SU-DHL-6 (cell line): ENCODE results near the gene CXCL10.

Experiments used
- H2AFZ ChIP-seq: fragments of 200-600 bp; sonication (generic); 2 replicates; pipeline ENCODE4 v1.6.1; 2014; ENCODE audit warnings: low read depth, mild to moderate bottlenecking, moderate library complexity, mixed read lengths, antibody characterized with exemption, low read length; ENCODE audit not compliant: severe bottlenecking
- H3F3A ChIP-seq: fragments of 200-600 bp; shearing (Covaris generic); 2 replicates; pipeline ENCODE4 v1.6.0; 2016; ENCODE audit warnings: antibody characterized with exemption, mild to moderate bottlenecking; ENCODE audit not compliant: insufficient read depth
- H3K27ac ChIP-seq: fragments of 200-600 bp; sonication (generic); 2 replicates; pipeline ENCODE4 v1.5.1; 2016; ENCODE audit warnings: low read depth, mild to moderate bottlenecking, low read length, moderate library complexity, mixed read lengths
- H3K27me3 ChIP-seq: fragments of 200-600 bp; sonication (generic), shearing (Covaris generic); 2 replicates; pipeline ENCODE4 v1.6.0; 2014; ENCODE audit warnings: mild to moderate bottlenecking, low read length
- H3K36me3 ChIP-seq: fragments of 200-600 bp; sonication (generic); 2 replicates; pipeline ENCODE4 v1.6.1; 2014; ENCODE audit warnings: mild to moderate bottlenecking, low read length, mixed read lengths
- H3K4me2 ChIP-seq: fragments of 300-600, 200-600 bp; shearing (Covaris generic), sonication (generic); 2 replicates; pipeline ENCODE4 v1.6.0; 2014; ENCODE audit warnings: low read length, low read depth, mild to moderate bottlenecking; ENCODE audit not compliant: poor library complexity, severe bottlenecking
- H3K4me3 ChIP-seq: fragments of 200-600 bp; sonication (generic); 2 replicates; pipeline ENCODE4 v1.5.1; 2014; ENCODE audit warnings: antibody characterized with exemption, low read length, mild to moderate bottlenecking, mixed read lengths; ENCODE audit not compliant: insufficient read depth, poor library complexity, severe bottlenecking
- H3K79me2 ChIP-seq: fragments of 200-600 bp; sonication (generic); 2 replicates; pipeline ENCODE4 v1.6.1; 2014; ENCODE audit warnings: mild to moderate bottlenecking, low read length, moderate library complexity; ENCODE audit not compliant: insufficient read depth
- H3K9ac ChIP-seq: fragments of 200-600 bp; sonication (generic); 2 replicates; pipeline ENCODE4 v1.7.0; 2014; ENCODE audit warnings: mild to moderate bottlenecking, low read length
- H3K9me2 ChIP-seq: fragments of 200-600 bp; sonication (generic); replicated peaks from 2 replicates; pipeline ENCODE4 v1.6.1; 2014; ENCODE audit warnings: low read length; ENCODE audit not compliant: insufficient read depth
- H3K9me3 ChIP-seq: fragments of 200-600 bp; sonication (generic); 2 replicates; pipeline ENCODE4 v1.6.1; 2014; ENCODE audit warnings: low read length, mixed read lengths; ENCODE audit not compliant: insufficient read depth
- H4K20me1 ChIP-seq: fragments of 200-600 bp; sonication (generic); 2 replicates; pipeline ENCODE4 v1.6.1; 2014; ENCODE audit warnings: low read depth, mild to moderate bottlenecking, antibody characterized with exemption, low read length, moderate library complexity, mixed read lengths
- CTCF ChIP-seq: fragments of 200-600 bp; sonication (generic); IDR thresholded peaks from one replicate; pipeline ENCODE4 v1.5.1; 2017; ENCODE audit warnings: antibody characterized with exemption, mild to moderate bottlenecking, low read length, moderate library complexity; ENCODE audit not compliant: insufficient read depth, poor library complexity, severe bottlenecking
- EZH2phosphoT487 ChIP-seq: fragments of 200-600 bp; sonication (generic), shearing (Covaris generic); conservative IDR thresholded peaks from 2 replicates; pipeline ENCODE4 v1.6.1; 2018; ENCODE audit warnings: mild to moderate bottlenecking, antibody characterized with exemption, low read length, moderate library complexity, mixed read lengths

CXCL10 gene

GRCh38 chr4:76059750-76060149 lies 36.5 kb upstream of the CXCL10 start:
- Histone ChIP-seq H3K9ac (no peak overlapping the region), H3K27ac (no peak overlapping the region), H2AFZ (no peak overlapping the region), H3K4me3 (no peak overlapping the region), H3K27me3 (no peaks in the 10 kb centered on the region), H3K9me3 (no peaks in the 10 kb centered on the region), H3F3A (no peaks in the 10 kb centered on the region), H4K20me1 (no peaks in the 10 kb centered on the region), H3K79me2 (no peaks in the 10 kb centered on the region), H3K4me2 (no peak overlapping the region), H3K36me3 (no peaks in the 10 kb centered on the region), H3K9me2 (no peaks in the 10 kb centered on the region)
- TF ChIP-seq CTCF = no peak
- no peak for TF ChIP-seq EZH2phosphoT487

GRCh38 chr4:76058888-76059426 lies 35.7 kb upstream of the CXCL10 start:
- H3K9ac ChIP-seq = no peak overlapping the region
- H3K36me3 ChIP-seq = no peaks in the 10 kb centered on the region
- no peaks in the 10 kb centered on the region for H3K9me2 ChIP-seq
- H3K4me2 ChIP-seq = no peak overlapping the region
- no peaks in the 10 kb centered on the region for H3K27me3 ChIP-seq
- H4K20me1 ChIP-seq = no peaks in the 10 kb centered on the region
- H3K79me2 ChIP-seq = no peaks in the 10 kb centered on the region
- H3F3A ChIP-seq = no peaks in the 10 kb centered on the region
- no peak overlapping the region for H3K27ac ChIP-seq
- H3K9me3 ChIP-seq = no peaks in the 10 kb centered on the region
- no peak overlapping the region for H3K4me3 ChIP-seq
- TF ChIP-seq CTCF = no peak
- TF ChIP-seq EZH2phosphoT487 = no peak
- no peak overlapping the region for H2AFZ ChIP-seq

GRCh38 chr4:76058302-76058701 lies 35.0 kb upstream of the CXCL10 start:
- H3K4me3 ChIP-seq = no peak overlapping the region
- H3K4me2 ChIP-seq = no peak overlapping the region

More at GRCh38 chr4:76058302-76058701, 35.0 kb upstream of the CXCL10 start:
- H4K20me1 ChIP-seq = no peaks in the 10 kb centered on the region
- H3K36me3 ChIP-seq = no peaks in the 10 kb centered on the region
- no peaks in the 10 kb centered on the region for H3K9me3 ChIP-seq
- H3K27me3 ChIP-seq = no peaks in the 10 kb centered on the region
- H3K9me2 ChIP-seq = no peaks in the 10 kb centered on the region
- H3K27ac ChIP-seq = no peak overlapping the region
- TF ChIP-seq EZH2phosphoT487 (no peak), CTCF (no peak)
- H3K9ac ChIP-seq = no peak overlapping the region
- no peaks in the 10 kb centered on the region for H3F3A ChIP-seq
- no peak overlapping the region for H2AFZ ChIP-seq
- H3K79me2 ChIP-seq = no peaks in the 10 kb centered on the region
